ENCODE data around the gene RPUSD1. TPM values are rescaled to one million over a fixed set of nuclear protein-coding genes. Genes with fewer than 3 reads are reported as not detected.

Gene RPUSD1
- total RNA-seq, 1 experiment from 2014 or later = 45.1 TPM

GRCh38 chr16:835373-835772 is 47.2 kb upstream of the RPUSD1 start (continued):
- no peak for TF ChIP-seq RORB (CRISPR knock-in tag; IDR thresholded peaks at IDR 0.05)
- no peak for TF ChIP-seq RELA (CRISPR knock-in tag; IDR thresholded peaks at IDR 0.05; ENCODE audit: borderline replicate concordance)
- no peak for TF ChIP-seq ZNF317 (CRISPR knock-in tag; IDR thresholded peaks at IDR 0.05; ENCODE audit: borderline replicate concordance, low read depth)
- no peak for TF ChIP-seq NR1H2 (CRISPR knock-in tag; IDR thresholded peaks at IDR 0.05)
- no peak for TF ChIP-seq FOXK1 (CRISPR knock-in tag; IDR thresholded peaks at IDR 0.05)
- TF ChIP-seq, protein P1, sequence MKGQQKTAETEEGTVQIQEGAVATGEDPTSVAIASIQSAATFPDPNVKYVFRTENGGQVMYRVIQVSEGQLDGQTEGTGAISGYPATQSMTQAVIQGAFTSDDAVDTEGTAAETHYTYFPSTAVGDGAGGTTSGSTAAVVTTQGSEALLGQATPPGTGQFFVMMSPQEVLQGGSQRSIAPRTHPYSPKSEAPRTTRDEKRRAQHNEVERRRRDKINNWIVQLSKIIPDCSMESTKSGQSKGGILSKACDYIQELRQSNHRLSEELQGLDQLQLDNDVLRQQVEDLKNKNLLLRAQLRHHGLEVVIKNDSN (CRISPR knock-in tag; IDR thresholded peaks at IDR 0.05) = no peak

GRCh38 chr16:833411-833810 is 45.2 kb upstream of the RPUSD1 start:
- H3K4me3 Mint-ChIP-seq = no peak overlapping the region
- CTCF ChIA-PET = no interaction called here
- TF ChIP-seq NFATC4 (CRISPR knock-in tag; IDR thresholded peaks at IDR 0.05) (no peak), ZBTB43 (CRISPR knock-in tag; IDR thresholded peaks at IDR 0.05) (no peak), JUN (CRISPR knock-in tag; IDR thresholded peaks at IDR 0.05) (no peak), EMX1 (CRISPR knock-in tag; IDR thresholded peaks at IDR 0.05) (no peak), TEAD1 (CRISPR knock-in tag; IDR thresholded peaks at IDR 0.05) (no peak), GRHL2 (CRISPR knock-in tag; IDR thresholded peaks at IDR 0.05; ENCODE audit: insufficient replicate concordance, severe bottlenecking) (no peak), SP1 (CRISPR knock-in tag; conservative IDR thresholded peaks at IDR 0.05) (no peak), NFYB (CRISPR knock-in tag; conservative IDR thresholded peaks at IDR 0.05; ENCODE audit: low read depth) (no peak), MYBL2 (CRISPR knock-in tag; IDR thresholded peaks at IDR 0.05) (no peak), KAT7 (CRISPR knock-in tag; IDR thresholded peaks at IDR 0.05; ENCODE audit: borderline replicate concordance) (no peak), CREB1 (CRISPR knock-in tag; IDR thresholded peaks at IDR 0.05) (no peak), ETV6 (CRISPR knock-in tag; IDR thresholded peaks at IDR 0.05) (no peak)
- TF ChIP-seq, protein P2, sequence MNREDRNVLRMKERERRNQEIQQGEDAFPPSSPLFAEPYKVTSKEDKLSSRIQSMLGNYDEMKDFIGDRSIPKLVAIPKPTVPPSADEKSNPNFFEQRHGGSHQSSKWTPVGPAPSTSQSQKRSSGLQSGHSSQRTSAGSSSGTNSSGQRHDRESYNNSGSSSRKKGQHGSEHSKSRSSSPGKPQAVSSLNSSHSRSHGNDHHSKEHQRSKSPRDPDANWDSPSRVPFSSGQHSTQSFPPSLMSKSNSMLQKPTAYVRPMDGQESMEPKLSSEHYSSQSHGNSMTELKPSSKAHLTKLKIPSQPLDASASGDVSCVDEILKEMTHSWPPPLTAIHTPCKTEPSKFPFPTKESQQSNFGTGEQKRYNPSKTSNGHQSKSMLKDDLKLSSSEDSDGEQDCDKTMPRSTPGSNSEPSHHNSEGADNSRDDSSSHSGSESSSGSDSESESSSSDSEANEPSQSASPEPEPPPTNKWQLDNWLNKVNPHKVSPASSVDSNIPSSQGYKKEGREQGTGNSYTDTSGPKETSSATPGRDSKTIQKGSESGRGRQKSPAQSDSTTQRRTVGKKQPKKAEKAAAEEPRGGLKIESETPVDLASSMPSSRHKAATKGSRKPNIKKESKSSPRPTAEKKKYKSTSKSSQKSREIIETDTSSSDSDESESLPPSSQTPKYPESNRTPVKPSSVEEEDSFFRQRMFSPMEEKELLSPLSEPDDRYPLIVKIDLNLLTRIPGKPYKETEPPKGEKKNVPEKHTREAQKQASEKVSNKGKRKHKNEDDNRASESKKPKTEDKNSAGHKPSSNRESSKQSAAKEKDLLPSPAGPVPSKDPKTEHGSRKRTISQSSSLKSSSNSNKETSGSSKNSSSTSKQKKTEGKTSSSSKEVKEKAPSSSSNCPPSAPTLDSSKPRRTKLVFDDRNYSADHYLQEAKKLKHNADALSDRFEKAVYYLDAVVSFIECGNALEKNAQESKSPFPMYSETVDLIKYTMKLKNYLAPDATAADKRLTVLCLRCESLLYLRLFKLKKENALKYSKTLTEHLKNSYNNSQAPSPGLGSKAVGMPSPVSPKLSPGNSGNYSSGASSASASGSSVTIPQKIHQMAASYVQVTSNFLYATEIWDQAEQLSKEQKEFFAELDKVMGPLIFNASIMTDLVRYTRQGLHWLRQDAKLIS (CRISPR knock-in tag; IDR thresholded peaks at IDR 0.05; ENCODE audit: borderline replicate concordance) = no peak
- TF ChIP-seq, protein P3, sequence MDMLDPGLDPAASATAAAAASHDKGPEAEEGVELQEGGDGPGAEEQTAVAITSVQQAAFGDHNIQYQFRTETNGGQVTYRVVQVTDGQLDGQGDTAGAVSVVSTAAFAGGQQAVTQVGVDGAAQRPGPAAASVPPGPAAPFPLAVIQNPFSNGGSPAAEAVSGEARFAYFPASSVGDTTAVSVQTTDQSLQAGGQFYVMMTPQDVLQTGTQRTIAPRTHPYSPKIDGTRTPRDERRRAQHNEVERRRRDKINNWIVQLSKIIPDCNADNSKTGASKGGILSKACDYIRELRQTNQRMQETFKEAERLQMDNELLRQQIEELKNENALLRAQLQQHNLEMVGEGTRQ (CRISPR knock-in tag; IDR thresholded peaks at IDR 0.05) = no peak

More at GRCh38 chr16:833411-833810, 45.2 kb upstream of the RPUSD1 start:
- no peaks in the 10 kb centered on the region for H3K4me1 Mint-ChIP-seq
- no peak overlapping the region for H3K27ac Mint-ChIP-seq
- POLR2A ChIA-PET = no interaction called here
- H3K27me3 Mint-ChIP-seq (ENCODE audit: low read depth) = peaks cover 11% of the 10 kb centered on the region
- peaks cover 9% of the 10 kb centered on the region for H3K36me3 Mint-ChIP-seq
- ATAC-seq (no peak), DNase-seq (ENCODE audit: low spot score) (no peak)
- peaks cover 17% of the 10 kb centered on the region for H3K9me3 Mint-ChIP-seq
